Caco-2 (cell line): ENCODE data around the gene ANKRD13D. TPM values are rescaled to one million over a fixed set of nuclear protein-coding genes. Genes with fewer than 3 reads are reported as not detected.
A peak's percentile ranks its signal among the peaks of the same experiment; 100 is the strongest.

Experiments used
- BruUV-seq: library from RNA; stranded (reverse); fragments of 400-500 nt; replicated peaks from 2 replicates; lab custom pipeline; 2021; lab: Mats Ljungman, UMichigan
- CTCF ChIA-PET: fragments of 300-600 bp; sonication (Branson Sonifier 250); formaldehyde crosslinking; loops from one replicate; lab custom pipeline; 2022; ENCODE audit warnings: antibody characterized with exemption; lab: Charles Lee
- POLR2A ChIA-PET: fragments of 300-600 bp; sonication (Branson Sonifier 250); formaldehyde crosslinking; loops from one replicate; lab custom pipeline; 2022; ENCODE audit warnings: antibody characterized with exemption; lab: Charles Lee
- DNase-seq, 2 experiments: peaks; one replicate each; pipeline versions ENCODE4 v3.0.0 to v3.0.0-alpha.2; 2020 to 2022
- H3K27me3 ChIP-seq: replicated peaks from 2 replicates; pipeline ENCODE4 v1.6.0; 2011; ENCODE audit warnings: low read length; ENCODE audit not compliant: control insufficient read depth, insufficient read depth
- H3K36me3 ChIP-seq: 2 replicates; pipeline ENCODE4 v1.5.1; 2011; ENCODE audit warnings: low read length; ENCODE audit not compliant: control insufficient read depth, insufficient read depth
- H3K4me1 ChIP-seq: fragments of 250-450 bp; sonication (Bioruptor Pico); 2 replicates; pipeline ENCODE4 v1.5.1; 2020; ENCODE audit warnings: mild to moderate bottlenecking
- H3K4me3 ChIP-seq: 2 replicates; pipeline ENCODE4 v1.5.1; 2011; ENCODE audit warnings: low read depth, mild to moderate bottlenecking, control low read depth, low read length
- H3K9me3 ChIP-seq: fragments of 250-450 bp; sonication (Bioruptor Pico); 2 replicates; pipeline ENCODE4 v1.5.1; 2020; ENCODE audit warnings: mild to moderate bottlenecking, moderate library complexity
- H3K27ac Mint-ChIP-seq: one replicate; pipeline ENCODE4 v1.8.0; 2022; ENCODE audit warnings: mixed read lengths; ENCODE audit not compliant: unreplicated experiment
- H3K27me3 Mint-ChIP-seq: one replicate; pipeline ENCODE4 v1.8.0; 2022; ENCODE audit warnings: mixed read lengths; ENCODE audit not compliant: insufficient read depth, unreplicated experiment
- H3K36me3 Mint-ChIP-seq: one replicate; pipeline ENCODE4 v1.8.0; 2022; ENCODE audit warnings: mild to moderate bottlenecking, mixed read lengths; ENCODE audit not compliant: insufficient read depth, unreplicated experiment
- H3K4me1 Mint-ChIP-seq: one replicate; pipeline ENCODE4 v1.8.0; 2022; ENCODE audit warnings: low read depth, mixed read lengths; ENCODE audit not compliant: unreplicated experiment
- H3K4me3 Mint-ChIP-seq: one replicate; pipeline ENCODE4 v1.8.0; 2022; ENCODE audit warnings: mild to moderate bottlenecking, moderate library complexity, mixed read lengths; ENCODE audit not compliant: unreplicated experiment
- H3K9me3 Mint-ChIP-seq: one replicate; pipeline ENCODE4 v1.8.0; 2022; ENCODE audit warnings: mixed read lengths; ENCODE audit not compliant: unreplicated experiment
- CTCF ChIP-seq, 2 experiments: fragments of 200-600 bp in 1 of 2; IDR thresholded peaks; 1 replicate in 1 of 2; 2 replicates in 1 of 2; pipeline versions ENCODE4 v1.5.1 to v1.8.0; 2011 to 2022; ENCODE audit warnings: antibody characterized with exemption in 1 of 2, control low read depth in 1 of 2, inconsistent platforms in 1 of 2, low read depth in 1 of 2, low read length in 1 of 2, mild to moderate bottlenecking in 1 of 2, moderate library complexity in 1 of 2; ENCODE audit not compliant: insufficient read depth in 1 of 2, severe bottlenecking in 1 of 2, unreplicated experiment in 1 of 2
- intact Hi-C: fragments of 100-400 bp; cut with micrococcal nuclease; formaldehyde crosslinking; loops from one replicate; pipeline ENCODE4 v1.10.0; 2022; ENCODE audit not compliant: unreplicated experiment
- total RNA-seq: library from RNA; stranded (reverse); gene quantifications from 2 replicates; pipeline ENCODE4 v1.2.3, GENCODE V29; 2022

ANKRD13D gene
- total RNA-seq, 1 experiment from 2014 or later: 88.6 TPM

- no peaks in the 10 kb centered on the region for H3K9me3 Mint-ChIP-seq
- H3K27me3 Mint-ChIP-seq: no peaks in the 10 kb centered on the region
- Histone ChIP-seq H3K4me3 (no peak overlapping the region), H3K36me3 (peaks cover 6% of the 10 kb centered on the region), H3K9me3 (no peaks in the 10 kb centered on the region), H3K4me1 (peaks cover 8% of the 10 kb centered on the region), H3K27me3 (no peaks in the 10 kb centered on the region)
- no peak overlapping the region for H3K4me3 Mint-ChIP-seq
- ChIA-PET CTCF (no interaction called here), POLR2A (interaction anchor here (0.7 kb wide), 1 partner anchor 81 kb away, joined by 3 read pairs; the partner anchor contains the start of gene POLD4)
- H3K27ac Mint-ChIP-seq: no peak overlapping the region
- TF ChIP-seq CTCF (IDR thresholded peaks at IDR 0.05; ENCODE audit: insufficient read depth in 1 of 2, low read depth in 1 of 2, low read length in 1 of 2, severe bottlenecking in 1 of 2, unreplicated experiment in 1 of 2): no peak
- H3K36me3 Mint-ChIP-seq: peaks cover 58% of the 10 kb centered on the region
- BruUV-seq: no TSS peak
- H3K4me1 Mint-ChIP-seq: peaks cover 9% of the 10 kb centered on the region
- intact Hi-C loops: no loop called here
- peak in 1 of 2 experiments; percentile 36 for DNase-seq
Observed at GRCh38 chr11:67272327-67273259, 16.5 kb upstream of the ANKRD13D start.

GRCh38 chr11:67273260-67273990 is 15.7 kb upstream of the ANKRD13D start:
- no peaks in the 10 kb centered on the region for H3K27me3 Mint-ChIP-seq
- H3K27ac Mint-ChIP-seq: no peak overlapping the region
- CTCF ChIA-PET: no interaction called here
- DNase-seq: peak in 1 of 2 experiments; percentile 38
- no TSS peak for BruUV-seq
- no peak for TF ChIP-seq CTCF (IDR thresholded peaks at IDR 0.05; ENCODE audit: insufficient read depth in 1 of 2, low read depth in 1 of 2, low read length in 1 of 2, severe bottlenecking in 1 of 2, unreplicated experiment in 1 of 2)
- Histone ChIP-seq H3K36me3 (peaks cover 7% of the 10 kb centered on the region), H3K9me3 (no peaks in the 10 kb centered on the region), H3K4me3 (no peak overlapping the region), H3K4me1 (no peaks in the 10 kb centered on the region; the same call in 1 of the 2 replicates), H3K27me3 (no peaks in the 10 kb centered on the region)
- no peaks in the 10 kb centered on the region for H3K9me3 Mint-ChIP-seq
- peaks cover 8% of the 10 kb centered on the region for H3K4me1 Mint-ChIP-seq
- POLR2A ChIA-PET: interaction anchor here (0.7 kb wide), 2 partner anchors 27 to 80 kb away, joined by 3 to 6 read pairs; partner anchors contain the start of gene POLD4
- H3K36me3 Mint-ChIP-seq: peaks cover 50% of the 10 kb centered on the region
- intact Hi-C loops: no loop called here
- no peak overlapping the region for H3K4me3 Mint-ChIP-seq
